H1 (cell line): Measurements from ENCODE around the gene FCRL2. TPM values are rescaled to one million over a fixed set of nuclear protein-coding genes. Genes with fewer than 3 reads are reported as not detected.

Source experiments
- BRCA1 ChIP-seq: IDR thresholded peaks from 2 replicates; pipeline ENCODE4 v1.6.1; 2012; ENCODE audit warnings: low read depth, low read length, improper control_type of control experiment
- EGR1 ChIP-seq: IDR thresholded peaks from 2 replicates; pipeline ENCODE4 v1.6.1; 2011; ENCODE audit warnings: low read depth, low read length, borderline replicate concordance
- POU5F1 ChIP-seq: IDR thresholded peaks from 2 replicates; pipeline ENCODE4 v1.6.1; 2011; ENCODE audit warnings: low read depth, mild to moderate bottlenecking, low read length, moderate library complexity
- RAD21 ChIP-seq, 2 experiments: IDR thresholded peaks in 1 of 2; conservative IDR thresholded peaks in 1 of 2; 2 replicates each; pipeline ENCODE4 v1.6.1; 2011; ENCODE audit warnings: low read depth in 2 of 2, low read length in 2 of 2, improper control_type of control experiment in 1 of 2, inconsistent platforms in 1 of 2, mild to moderate bottlenecking in 1 of 2, moderate library complexity in 1 of 2
- SP4 ChIP-seq: IDR thresholded peaks from 2 replicates; pipeline ENCODE4 v1.6.1; 2012; ENCODE audit warnings: low read length, inconsistent platforms
- SRF ChIP-seq: IDR thresholded peaks from 2 replicates; pipeline ENCODE4 v1.6.1; 2011; ENCODE audit warnings: mild to moderate bottlenecking, low read depth, low read length, moderate library complexity
- polyA plus RNA-seq, 7 experiments: library from polyadenylated mRNA; depleted of rRNA in 3 of 7; stranded (reverse) in 5 of 7; unstranded in 2 of 7; fragments of >200 nt in 5 of 7; fragments of 200-250 nt in 2 of 7; gene quantifications; 1 replicate in 5 of 7; 2 replicates in 1 of 7; 4 replicates in 1 of 7; pipeline versions ENCODE4 v1.2.1 to v1.2.3, GENCODE V29; 2011 to 2013; ENCODE audit warnings: missing spikeins in 2 of 7, mixed read lengths in 2 of 7
- total RNA-seq: library from RNA; stranded (reverse); fragmentation: NEBNext Ultra II Directional; extraction: Animal tissue kit (Norgen Biotek cat#: 25700); gene quantifications from 2 replicates; pipeline ENCODE4 v1.2.1, GENCODE V29; 2021
- TF ChIP-seq, protein P1 (sequence below): fragments of 300-600 bp; sonication (generic); IDR thresholded peaks from 2 replicates; pipeline ENCODE4 v1.7.1; 2012; ENCODE audit warnings: low read length, moderate library complexity, mild to moderate bottlenecking, inconsistent platforms; ENCODE audit not compliant: insufficient replicate concordance

FCRL2 gene
- total and polyA plus RNA-seq, 2 of the 8 experiments (the other 6 are each of a cell fraction or from before 2014, with no cell fraction given), result not detected

DNA sequence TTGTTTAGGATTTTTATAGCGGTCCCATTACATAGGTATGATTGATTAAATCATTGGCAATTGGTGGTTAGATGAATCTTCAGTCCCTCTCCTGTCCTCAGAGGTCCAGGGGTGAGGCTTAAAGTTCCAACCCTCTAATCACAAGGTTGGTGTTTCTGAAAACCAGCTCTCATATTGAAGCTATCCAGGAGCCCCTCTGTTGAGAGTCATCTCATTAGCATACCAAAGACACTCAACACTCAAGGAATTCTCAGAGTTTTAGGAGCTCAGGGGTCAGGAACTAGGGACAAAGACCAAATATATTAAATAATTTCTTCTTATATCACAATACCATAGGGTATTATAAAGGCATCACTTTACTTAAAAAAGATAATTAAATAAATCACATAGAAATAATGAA lies 23.3 kb downstream of the FCRL2 start (continued):
- TF ChIP-seq, protein P1, sequence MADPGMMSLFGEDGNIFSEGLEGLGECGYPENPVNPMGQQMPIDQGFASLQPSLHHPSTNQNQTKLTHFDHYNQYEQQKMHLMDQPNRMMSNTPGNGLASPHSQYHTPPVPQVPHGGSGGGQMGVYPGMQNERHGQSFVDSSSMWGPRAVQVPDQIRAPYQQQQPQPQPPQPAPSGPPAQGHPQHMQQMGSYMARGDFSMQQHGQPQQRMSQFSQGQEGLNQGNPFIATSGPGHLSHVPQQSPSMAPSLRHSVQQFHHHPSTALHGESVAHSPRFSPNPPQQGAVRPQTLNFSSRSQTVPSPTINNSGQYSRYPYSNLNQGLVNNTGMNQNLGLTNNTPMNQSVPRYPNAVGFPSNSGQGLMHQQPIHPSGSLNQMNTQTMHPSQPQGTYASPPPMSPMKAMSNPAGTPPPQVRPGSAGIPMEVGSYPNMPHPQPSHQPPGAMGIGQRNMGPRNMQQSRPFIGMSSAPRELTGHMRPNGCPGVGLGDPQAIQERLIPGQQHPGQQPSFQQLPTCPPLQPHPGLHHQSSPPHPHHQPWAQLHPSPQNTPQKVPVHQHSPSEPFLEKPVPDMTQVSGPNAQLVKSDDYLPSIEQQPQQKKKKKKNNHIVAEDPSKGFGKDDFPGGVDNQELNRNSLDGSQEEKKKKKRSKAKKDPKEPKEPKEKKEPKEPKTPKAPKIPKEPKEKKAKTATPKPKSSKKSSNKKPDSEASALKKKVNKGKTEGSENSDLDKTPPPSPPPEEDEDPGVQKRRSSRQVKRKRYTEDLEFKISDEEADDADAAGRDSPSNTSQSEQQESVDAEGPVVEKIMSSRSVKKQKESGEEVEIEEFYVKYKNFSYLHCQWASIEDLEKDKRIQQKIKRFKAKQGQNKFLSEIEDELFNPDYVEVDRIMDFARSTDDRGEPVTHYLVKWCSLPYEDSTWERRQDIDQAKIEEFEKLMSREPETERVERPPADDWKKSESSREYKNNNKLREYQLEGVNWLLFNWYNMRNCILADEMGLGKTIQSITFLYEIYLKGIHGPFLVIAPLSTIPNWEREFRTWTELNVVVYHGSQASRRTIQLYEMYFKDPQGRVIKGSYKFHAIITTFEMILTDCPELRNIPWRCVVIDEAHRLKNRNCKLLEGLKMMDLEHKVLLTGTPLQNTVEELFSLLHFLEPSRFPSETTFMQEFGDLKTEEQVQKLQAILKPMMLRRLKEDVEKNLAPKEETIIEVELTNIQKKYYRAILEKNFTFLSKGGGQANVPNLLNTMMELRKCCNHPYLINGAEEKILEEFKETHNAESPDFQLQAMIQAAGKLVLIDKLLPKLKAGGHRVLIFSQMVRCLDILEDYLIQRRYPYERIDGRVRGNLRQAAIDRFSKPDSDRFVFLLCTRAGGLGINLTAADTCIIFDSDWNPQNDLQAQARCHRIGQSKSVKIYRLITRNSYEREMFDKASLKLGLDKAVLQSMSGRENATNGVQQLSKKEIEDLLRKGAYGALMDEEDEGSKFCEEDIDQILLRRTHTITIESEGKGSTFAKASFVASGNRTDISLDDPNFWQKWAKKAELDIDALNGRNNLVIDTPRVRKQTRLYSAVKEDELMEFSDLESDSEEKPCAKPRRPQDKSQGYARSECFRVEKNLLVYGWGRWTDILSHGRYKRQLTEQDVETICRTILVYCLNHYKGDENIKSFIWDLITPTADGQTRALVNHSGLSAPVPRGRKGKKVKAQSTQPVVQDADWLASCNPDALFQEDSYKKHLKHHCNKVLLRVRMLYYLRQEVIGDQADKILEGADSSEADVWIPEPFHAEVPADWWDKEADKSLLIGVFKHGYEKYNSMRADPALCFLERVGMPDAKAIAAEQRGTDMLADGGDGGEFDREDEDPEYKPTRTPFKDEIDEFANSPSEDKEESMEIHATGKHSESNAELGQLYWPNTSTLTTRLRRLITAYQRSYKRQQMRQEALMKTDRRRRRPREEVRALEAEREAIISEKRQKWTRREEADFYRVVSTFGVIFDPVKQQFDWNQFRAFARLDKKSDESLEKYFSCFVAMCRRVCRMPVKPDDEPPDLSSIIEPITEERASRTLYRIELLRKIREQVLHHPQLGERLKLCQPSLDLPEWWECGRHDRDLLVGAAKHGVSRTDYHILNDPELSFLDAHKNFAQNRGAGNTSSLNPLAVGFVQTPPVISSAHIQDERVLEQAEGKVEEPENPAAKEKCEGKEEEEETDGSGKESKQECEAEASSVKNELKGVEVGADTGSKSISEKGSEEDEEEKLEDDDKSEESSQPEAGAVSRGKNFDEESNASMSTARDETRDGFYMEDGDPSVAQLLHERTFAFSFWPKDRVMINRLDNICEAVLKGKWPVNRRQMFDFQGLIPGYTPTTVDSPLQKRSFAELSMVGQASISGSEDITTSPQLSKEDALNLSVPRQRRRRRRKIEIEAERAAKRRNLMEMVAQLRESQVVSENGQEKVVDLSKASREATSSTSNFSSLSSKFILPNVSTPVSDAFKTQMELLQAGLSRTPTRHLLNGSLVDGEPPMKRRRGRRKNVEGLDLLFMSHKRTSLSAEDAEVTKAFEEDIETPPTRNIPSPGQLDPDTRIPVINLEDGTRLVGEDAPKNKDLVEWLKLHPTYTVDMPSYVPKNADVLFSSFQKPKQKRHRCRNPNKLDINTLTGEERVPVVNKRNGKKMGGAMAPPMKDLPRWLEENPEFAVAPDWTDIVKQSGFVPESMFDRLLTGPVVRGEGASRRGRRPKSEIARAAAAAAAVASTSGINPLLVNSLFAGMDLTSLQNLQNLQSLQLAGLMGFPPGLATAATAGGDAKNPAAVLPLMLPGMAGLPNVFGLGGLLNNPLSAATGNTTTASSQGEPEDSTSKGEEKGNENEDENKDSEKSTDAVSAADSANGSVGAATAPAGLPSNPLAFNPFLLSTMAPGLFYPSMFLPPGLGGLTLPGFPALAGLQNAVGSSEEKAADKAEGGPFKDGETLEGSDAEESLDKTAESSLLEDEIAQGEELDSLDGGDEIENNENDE, result no peak
- TF ChIP-seq RAD21 (IDR thresholded peaks at IDR 0.05 in 1 of 2, conservative IDR thresholded peaks at IDR 0.05 in 1 of 2; ENCODE audit: low read depth in 2 of 2, low read length in 2 of 2) (no peak), BRCA1 (no peak), SRF (no peak), POU5F1 (no peak), SP4 (no peak), EGR1 (no peak)
- TF ChIP-seq, all 59 proteins: peak for 0
